GM18873 (cell line): ENCODE measurements around the gene YPEL5.

Experiments used
- ATAC-seq: cut with Tn5 transposase; IDR thresholded peaks from one replicate; pipeline ENCODE4 v1.9.1; 2021; ENCODE audit warnings: mild to moderate bottlenecking, moderate library complexity, moderate number of reproducible peaks; ENCODE audit not compliant: unreplicated experiment, low FRiP score

Gene YPEL5

DNA sequence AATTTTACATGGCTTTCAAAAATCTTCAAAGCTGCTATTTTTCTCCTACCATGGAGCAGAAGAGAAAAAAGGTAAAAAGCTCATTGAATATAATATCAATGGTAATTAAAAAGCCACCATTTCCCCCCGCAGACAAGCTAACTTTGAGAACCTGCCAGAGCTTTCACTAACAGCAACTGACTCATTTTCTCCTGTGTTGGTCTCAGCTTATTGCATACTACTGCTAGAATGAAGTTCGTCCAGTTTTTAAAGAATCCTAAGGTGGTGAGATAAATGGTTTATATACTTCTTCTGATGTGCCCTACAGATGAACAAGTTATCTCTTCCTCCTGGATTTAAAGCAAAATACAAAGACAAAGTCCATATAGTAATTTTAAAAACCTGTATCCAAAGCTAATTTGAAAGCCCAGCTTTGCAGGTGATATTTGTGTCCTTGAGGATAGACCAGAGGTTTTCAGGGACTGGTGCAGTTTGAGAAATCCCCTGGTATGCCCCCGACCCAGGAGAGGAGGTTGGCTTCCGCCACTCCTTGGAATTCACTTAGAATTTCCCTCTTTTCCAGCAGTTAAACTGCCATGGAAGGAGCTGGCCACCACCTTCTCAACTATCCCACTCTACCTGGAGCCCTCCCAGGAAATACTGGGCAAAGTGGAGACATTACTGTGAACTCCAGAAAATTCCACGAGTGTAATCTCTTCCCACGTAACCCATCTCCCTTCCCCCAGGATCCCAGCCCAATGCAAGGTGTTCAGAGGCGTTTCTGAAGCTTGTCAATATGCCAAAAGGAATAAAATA is 17.5 kb downstream of the YPEL5 start:
- no peak for ATAC-seq

DNA sequence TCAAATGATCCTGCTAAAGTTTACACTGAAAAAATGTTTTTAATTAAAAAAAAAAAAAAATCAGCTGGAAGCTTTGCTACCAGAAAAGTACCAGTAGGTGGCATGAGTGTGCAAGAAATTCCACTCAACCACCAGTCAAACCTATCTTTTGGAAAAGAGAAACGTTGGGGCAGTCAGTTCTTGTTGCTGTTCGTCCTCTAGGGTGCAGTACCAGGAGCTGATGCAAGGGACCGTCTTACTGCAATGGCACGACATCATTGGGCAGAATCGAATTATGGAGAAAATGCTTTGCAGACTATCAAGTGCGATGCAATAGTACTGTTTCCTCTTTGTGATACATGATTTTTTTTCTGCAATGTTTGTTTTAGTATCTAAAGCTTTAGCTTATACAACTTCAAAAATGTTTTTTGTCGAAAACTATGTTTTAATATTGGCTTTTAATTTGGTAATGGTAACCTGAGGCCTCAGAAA is 18.3 kb downstream of the YPEL5 start:
- peak; percentile 62 for ATAC-seq

DNA sequence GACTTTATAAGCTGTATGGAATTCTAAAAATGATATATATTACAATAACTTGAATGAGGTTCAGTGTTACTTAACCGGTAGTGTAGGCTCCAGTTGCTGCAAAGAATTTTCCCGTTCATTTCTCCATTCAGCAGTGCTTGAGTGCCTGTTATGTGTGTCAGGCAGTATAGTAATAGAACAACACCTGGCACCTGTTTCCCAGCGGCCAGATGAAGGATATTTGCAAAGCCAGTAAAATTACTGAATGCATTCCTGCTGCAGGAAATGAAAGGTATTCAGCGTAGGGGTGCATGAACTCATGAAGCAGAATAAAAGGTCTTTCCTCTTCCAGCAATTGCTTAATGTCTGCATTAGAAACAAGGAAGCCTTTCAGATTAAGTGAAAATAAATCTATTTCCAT is 18.8 kb downstream of the YPEL5 start:
- ATAC-seq = no peak

DNA sequence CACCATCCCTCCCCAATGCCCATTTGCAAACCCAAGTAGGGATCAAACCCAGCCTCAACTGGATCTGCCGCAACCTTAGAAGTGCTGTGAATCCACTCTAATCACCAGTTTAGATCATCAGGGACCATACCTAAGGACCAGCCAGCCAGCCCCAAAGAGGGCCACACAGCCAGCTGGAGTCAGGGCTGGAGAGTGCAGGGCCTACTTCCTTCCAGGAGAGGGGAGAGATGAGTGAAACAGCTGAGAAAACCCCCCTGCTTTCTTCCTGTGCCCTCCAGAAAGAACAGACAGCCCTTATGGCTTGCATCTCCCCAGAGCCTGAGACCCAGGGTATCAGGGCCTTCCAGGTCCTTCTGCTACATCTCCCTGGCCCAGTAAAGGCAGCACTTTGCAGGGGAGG is 25.8 kb downstream of the YPEL5 start:
- ATAC-seq = no peak

DNA sequence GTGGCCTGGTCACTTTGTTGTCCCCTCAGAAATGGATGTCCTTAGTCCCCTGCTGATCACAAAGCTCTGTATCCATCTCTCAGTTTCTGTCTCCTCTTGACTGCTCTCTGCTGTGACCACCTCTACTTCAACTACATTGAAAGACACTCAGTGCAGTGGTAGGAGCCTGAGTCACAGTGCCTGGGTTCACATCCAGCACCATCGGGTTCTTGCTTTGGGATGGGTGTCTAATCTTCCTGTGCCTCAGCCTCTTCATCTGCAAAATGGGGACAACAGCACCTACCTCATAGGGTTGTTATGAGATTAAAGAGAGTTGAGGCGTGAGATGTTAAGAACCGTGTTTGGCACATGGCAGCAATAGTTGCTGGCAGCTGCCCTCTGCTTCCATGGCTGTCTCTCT is 30.6 kb downstream of the YPEL5 start:
- no peak for ATAC-seq

DNA sequence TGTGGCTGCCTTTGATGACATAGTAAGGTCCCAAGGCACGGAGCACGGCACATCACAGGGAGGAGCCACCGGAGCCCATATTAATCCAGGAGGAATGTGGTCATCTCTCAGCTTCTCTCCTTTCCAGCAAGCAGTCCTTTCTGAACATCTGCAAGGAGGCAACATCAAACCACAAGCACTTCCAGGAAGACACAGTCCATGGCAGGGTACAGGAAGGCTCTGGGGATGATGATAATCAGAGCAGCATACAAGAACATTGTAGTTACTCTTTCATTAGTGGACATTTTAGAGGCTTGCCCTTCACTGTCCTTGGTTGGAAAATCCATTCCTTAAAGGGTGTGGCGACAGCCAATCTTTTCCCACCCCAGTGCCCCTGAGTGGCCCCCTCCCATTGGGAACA is 31.1 kb downstream of the YPEL5 start:
- ATAC-seq = no peak

DNA sequence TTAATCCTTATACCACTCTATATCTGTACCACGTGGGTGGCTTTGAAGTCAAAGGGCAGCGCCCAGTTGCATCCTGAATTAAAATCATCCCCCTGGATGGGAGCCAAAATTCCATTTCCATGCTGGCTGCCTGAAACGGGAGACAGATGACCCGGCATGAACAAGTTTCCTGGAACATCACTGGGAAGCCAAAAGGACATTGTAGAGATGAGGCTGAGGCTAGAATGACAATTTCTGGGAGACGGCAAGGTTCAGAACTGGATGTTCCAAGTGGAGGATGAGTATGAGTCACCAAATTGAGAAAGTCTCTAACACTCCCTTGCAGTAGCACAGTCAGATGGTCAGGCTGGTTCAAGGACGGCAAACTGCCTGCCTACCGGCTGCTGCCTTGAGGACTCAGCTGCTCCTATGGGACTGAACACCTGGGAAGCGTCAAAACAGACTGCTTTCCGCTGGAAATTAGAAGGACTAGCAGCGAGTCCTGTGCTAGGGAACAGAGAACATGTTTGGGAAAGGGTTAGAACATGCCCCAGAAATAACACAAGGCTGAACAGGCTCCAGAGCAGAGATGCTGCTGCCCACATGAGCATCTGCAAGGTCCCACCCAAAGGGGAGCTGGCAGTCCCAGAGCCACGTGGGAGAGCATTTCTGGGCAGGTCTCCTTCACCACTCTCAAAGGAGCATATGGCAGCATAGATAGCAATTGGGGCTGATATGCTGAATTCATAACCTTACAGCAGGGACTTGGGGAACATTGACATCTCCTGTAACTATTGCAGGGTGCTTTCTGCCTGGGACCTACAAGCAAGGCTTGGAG is 32.0 kb downstream of the YPEL5 start:
- no peak for ATAC-seq

DNA sequence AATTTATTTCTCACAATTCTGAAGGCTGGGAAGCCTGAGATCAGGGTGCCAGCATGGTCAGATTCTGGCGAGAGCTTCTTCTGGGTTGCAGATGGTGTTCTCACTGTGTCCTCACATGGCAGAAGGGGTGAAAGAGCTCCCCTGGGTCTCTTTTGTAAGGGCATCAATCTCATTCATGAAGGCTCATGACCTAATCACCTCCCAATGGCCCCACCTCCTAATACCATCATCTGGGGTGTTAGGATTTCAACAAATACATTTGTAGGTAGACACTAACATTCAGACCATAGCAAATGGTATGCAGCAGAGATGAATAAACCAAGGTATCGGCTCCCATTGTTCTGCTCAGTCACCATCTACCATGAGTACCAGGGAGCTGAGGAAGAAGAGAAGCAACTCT is 32.7 kb downstream of the YPEL5 start:
- no peak for ATAC-seq

DNA sequence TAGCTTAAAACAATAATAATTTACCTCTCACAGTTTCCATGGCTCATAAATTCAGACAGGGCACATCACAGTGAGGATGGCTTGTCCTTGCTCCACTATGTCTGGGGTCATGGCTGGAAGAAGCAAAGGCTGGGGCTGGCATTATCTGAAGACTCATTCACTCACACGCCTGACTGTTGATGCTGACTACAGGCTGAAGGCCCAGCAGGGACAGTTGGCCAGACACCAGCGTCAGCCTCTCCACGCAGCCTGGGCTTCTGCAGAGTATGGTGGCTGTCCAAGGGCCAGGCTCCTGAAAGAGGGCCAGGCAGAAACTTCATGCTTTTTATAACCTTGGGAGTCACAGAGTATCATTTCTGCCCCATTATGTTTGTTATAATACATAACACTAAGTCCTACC is 33.4 kb downstream of the YPEL5 start:
- ATAC-seq = no peak

DNA sequence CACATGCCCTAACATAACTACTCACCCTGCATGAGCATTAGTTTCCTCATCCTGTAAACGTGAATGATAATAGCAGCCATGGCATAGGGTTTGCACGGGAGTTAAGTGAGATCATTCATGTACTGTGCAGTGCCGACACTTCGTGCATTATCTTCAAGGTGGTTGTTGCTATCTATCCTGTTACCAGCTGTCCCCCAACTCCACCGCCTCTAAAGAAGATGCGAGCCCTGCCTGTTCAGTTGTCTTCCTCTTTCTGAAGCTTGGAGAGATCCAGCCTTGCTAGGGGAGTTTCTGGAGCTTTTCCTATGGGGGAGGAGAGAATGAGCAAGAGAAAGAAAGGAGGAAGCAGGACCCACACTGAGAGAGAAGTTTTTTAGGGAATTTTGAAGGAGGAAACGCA is 34.4 kb downstream of the YPEL5 start:
- no peak for ATAC-seq

DNA sequence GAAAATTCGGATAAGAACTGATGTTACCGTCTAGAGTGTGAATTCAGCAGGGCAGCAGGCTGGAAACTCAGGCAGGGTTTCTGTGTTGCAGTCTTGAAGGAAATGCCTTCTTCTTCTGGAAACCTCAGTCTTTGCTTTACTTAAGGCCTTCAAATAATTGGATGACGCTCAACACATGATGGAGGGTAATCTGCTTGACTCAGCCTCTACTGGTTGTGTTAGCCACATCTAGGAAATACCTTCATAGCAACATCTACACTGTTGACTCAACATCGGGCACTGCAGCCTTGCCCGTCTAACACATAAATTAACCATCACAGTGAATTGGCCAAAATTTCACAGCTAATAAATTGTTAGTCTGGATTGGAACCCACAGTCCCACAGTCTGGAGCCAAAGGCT is 37.2 kb downstream of the YPEL5 start:
- ATAC-seq = no peak

DNA sequence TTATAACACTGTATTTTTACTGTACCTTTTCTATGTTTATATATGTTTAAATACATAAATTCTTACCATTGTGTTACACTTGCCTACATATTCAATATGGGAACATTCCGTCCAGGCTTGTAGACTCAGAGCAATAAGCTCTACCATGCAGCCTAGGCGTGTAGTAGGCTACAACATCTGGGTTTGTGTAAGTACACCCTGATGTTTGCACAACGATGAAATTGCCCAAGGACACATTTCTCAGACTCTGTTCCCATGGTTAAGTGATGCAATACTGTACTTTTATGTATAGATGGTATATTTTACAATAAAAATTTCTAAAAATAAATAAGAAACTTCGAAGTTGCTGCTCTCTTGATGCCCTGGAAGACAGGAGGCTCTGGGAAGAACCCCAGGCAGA is 38.4 kb downstream of the YPEL5 start:
- no peak for ATAC-seq

DNA sequence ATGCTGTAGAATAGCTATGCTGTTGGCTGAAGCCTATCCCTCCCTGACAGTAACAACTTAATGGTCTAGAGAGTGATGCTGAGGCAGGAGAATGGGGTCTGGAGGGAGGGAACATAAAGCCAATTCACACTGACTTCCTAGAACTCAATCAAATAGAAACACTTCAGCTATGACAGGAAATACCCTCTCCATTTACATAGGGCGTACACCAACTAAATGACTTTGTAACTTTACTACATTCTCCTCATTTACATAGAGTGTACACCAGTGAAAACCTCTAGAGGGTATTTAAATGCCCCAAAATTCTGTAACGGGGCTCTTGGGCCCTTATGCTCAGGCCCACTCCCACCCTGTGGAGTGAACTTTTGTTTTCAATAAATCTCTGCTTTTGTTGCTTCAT is 41.5 kb downstream of the YPEL5 start:
- ATAC-seq = no peak

DNA sequence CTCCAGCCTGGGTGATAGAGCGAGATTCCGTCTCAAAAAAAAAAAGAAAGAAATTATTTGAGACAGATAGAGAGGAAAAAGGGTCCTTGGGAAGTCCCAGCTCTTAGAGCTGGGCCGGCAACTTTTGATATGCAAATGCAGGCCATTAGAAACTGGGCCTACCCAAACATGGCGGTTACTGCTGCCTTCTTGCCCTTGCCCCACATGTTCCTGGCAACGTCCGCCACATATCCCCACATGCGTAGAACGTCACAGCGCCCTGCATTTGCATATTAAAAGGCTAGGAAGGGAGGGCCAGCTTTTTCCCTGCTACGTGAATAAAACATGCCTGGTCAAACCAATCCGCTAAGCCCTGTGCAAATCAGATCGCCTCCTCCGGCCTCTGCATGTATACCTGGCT is 43.8 kb downstream of the YPEL5 start:
- ATAC-seq = no peak

DNA sequence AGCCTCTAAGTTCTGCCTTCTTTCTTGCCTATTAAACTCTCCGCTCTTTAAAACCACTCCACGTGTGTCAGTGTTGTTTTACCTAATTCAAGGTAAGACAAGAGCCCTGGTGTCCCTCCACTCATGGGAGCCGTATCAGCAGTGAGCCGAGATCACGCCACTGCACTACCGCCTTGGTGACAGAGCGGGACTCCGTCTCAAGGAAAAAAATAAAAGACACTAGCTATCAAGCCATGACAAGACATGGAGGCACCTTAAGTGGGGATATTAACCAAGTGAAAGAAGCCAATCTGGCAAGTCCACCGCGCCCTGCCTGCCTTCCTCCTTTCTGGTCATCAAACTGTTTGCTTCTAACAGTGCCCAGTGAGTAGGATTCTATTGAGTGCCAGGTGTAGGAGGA is 44.3 kb downstream of the YPEL5 start:
- ATAC-seq = no peak

DNA sequence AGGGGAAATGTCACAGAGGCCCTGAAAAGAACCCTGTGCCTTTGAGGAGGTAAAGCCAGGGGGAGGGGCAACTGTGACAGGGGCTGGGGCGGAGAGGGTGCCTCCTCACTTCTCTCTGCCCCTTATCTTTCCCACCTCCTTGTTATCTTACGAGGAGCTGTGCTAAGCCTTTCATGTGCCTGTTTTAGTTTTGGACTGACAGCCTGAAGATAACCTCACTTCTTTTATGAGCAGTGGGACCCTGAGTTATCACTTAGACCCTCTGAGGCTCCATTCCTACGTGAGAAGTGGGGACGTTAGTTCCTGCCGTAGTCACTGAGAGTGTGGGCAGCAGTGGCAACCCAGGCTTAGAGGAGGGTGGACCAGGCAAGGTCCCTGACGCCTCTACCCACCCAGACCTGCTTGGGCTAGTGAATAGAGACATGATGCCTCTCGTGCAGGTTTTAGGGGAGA is 45.0 kb downstream of the YPEL5 start:
- ATAC-seq = no peak

DNA sequence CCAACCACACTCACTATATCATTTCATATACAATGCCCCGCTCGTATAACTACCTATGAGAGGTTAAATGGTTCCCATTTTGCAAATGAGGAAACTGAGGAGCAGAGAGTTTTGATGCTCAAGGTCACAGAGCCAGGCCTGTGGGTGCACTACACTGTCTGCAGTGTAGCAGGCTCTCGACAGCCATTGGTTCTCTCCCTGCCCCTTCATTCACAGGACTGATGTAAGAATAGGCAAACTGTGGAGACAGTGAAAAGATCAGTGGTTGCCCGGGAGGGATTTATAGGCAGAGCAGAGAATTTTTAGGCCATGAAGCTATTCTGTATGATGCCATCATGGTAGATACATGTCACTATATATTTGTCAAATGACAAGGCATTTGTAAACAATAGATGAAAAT is 45.5 kb downstream of the YPEL5 start:
- no peak for ATAC-seq

DNA sequence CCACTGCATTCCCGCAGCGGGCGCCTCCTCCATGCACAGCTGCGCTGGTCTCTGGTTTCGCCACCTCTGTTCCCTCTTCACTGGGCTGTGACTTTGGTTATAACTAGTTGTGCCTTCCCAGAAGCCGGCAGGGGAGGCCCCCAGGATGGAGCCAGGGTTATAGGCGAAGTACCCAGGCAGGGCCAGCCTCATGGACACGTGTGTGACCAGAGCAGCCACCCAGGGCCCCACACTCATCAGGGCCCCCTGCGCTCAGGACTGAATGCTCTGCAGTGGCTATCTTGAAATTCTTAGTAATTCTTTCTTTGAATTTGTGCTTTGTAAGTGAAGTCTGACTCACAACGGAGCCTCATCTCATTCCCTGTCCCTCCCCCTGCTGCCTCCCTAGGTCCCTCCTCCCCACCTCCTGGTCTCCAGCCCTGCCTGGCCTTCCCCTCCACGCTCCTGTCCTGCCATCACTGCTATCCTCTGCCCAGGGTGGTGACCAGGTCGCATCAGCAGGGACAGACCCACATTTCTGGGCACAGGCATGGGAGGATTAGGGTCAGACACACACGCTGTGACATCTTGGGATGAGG is 46.4 kb downstream of the YPEL5 start:
- no peak for ATAC-seq

DNA sequence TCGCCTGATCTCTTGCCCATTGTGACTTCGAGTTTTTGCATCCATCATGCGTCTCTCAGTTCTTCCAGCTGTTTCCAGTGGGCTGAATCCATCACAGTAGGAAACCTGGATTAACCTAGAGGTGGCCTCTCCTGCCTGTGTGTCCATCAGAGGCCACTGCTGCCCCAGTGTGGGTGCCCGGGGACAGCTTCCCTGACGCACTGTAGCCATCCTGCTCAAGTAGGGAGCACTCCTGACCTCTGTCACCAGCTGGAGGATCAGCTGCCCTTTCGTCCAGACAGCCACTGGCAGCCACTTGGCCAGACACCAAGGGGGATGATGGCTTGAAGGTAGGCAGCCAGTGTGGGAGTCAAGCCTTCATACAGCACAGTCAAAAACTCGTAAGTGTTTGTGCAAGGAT is 47.6 kb downstream of the YPEL5 start:
- ATAC-seq = no peak

DNA sequence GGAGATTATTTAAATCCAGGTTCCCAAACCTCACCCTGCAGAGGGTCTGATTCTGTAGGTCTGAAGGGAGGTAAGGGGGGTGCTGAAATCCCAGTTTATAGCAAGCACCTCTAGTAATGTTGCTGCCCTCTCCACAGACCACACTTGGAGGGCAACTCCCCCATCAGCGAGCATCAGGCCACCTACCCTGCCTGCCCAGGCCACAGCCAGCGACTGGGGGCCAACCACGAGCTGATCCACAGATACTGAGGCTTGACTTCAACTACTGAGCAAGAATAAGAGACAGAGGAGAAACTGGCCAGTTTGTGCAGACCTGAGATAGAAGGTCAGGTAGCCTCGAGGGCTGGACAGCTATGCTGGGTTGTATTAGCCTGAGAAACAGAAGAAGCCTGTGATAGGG is 48.2 kb downstream of the YPEL5 start:
- ATAC-seq = no peak

DNA sequence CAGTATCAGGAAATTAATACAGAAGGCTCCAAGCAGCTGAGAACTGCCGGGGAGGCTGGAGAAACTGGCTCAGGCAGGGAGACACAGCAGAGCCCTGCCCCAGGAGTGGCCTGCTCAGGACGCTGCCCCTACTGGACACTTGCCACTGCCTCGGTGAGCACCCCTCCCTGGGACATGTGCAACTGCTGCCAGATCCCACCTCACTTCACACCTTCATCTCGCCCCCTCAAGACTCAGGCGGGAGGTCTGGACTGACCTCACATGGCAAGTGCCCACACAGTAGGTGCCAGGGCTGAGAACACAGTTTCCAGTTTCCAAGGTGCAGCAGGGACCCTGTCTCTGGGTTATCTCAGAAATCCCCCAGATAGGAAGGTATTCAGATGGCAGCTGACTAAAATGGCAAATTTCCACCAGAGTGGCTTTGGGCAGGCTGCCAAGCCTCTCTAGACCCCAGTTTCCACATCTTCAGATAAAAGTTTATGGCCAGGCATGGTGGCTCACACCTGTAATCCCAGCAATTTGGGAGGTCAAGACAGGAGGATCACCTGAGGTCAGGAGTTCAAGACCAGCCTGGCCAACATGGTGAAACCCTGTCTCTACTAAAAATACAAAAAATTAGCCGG is 50.9 kb downstream of the YPEL5 start:
- no peak for ATAC-seq
